ENCODE measurements around the gene ITPR3.

The ITPR3 gene

GRCh38 chr6:33610067-33610466 lies 11.1 kb upstream of the ITPR3 start:
- peak overlapping the region; percentile 80 for H3K4me2 ChIP-seq
- H3K36me3 ChIP-seq = no peaks in the 10 kb centered on the region
- peak overlapping the region; percentile 12; the same call in 1 of the 2 replicates for H3K9ac ChIP-seq
- peak overlapping the region; percentile 58 for H3K27ac ChIP-seq
- H3K9me3 ChIP-seq = peaks cover 7% of the 10 kb centered on the region; the same call in 1 of the 2 replicates
- no peaks in the 10 kb centered on the region for H3K27me3 ChIP-seq
- H3K4me3 ChIP-seq = 0 out of 2 replicates have a peak overlapping the region, but pooled peaks have one; percentile 17
- no peaks in the 10 kb centered on the region for H4K20me1 ChIP-seq
- peaks cover 68% of the 10 kb centered on the region for H3K4me1 ChIP-seq
- TF ChIP-seq Cebpa-rat (IDR thresholded peaks at IDR 0.05) = no peak

DNA sequence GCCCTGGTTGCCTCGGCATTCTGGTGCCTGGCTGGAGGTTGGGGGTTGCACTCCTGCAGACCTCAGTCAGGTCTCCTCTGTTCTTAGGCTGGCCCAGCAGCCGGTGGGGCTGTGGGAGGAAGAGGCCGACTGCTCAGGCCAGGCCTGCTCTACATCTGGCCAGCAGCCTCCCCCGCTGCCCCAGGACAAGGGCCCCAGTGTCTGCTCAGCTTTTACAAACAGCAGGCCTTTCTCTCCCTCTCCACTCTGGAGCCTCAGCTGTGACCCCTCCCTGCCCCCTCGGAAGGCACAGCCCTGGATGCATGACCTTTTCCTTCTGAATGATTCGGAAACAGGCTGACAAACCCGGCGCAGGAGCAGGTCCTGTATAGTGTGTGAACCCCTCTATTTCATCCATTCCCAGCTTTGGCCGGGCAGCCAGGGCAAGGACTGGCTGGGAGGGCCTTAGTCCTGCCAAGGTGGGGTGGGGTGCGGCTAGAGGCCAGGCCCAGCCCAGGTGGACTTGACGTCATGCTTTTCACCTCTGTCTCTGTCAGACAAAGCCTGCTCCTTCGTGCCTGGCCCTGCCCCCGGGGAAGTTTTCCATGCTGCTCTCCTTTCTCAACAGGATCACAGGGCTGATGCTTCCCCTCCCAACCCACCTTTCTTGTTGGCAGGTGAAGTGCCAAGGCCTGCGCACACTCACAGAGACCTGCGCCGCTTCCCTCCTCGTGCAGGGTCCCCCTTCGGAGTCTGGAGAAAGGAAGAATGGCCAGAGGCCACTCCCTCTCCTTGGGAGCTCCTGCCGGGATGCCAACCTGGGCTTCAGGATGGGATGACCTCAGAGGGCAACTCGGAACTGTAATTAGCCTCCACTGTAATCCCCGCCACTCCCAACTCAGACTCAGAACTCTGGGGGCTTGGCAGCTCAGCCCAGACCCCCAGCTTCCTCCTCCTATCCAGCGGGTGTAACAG lies 10.1 kb upstream of the ITPR3 start:
- Histone ChIP-seq H3K9ac (0 out of 2 replicates have a peak overlapping the region, but pooled peaks have one; percentile 34), H3K4me2 (peak overlapping the region; percentile 80), H3K36me3 (no peaks in the 10 kb centered on the region), H4K20me1 (no peaks in the 10 kb centered on the region), H3K27ac (0 out of 2 replicates have a peak overlapping the region, but pooled peaks have one; percentile 18), H3K4me1 (peaks cover 68% of the 10 kb centered on the region), H3K9me3 (peaks cover 5% of the 10 kb centered on the region; the same call in 1 of the 2 replicates), H3K27me3 (no peaks in the 10 kb centered on the region), H3K4me3 (no peak overlapping the region)
- no peak for TF ChIP-seq Cebpa-rat (IDR thresholded peaks at IDR 0.05)

GRCh38 chr6:33613146-33613794 lies 7.9 kb upstream of the ITPR3 start:
- H3K4me3 ChIP-seq = no peak overlapping the region
- TF ChIP-seq Cebpa-rat (IDR thresholded peaks at IDR 0.05) = no peak
- no peaks in the 10 kb centered on the region for H4K20me1 ChIP-seq
- H3K27ac ChIP-seq = no peak overlapping the region
- peaks cover 5% of the 10 kb centered on the region; the same call in 1 of the 2 replicates for H3K9me3 ChIP-seq
- H3K27me3 ChIP-seq = no peaks in the 10 kb centered on the region
- peaks cover 69% of the 10 kb centered on the region for H3K4me1 ChIP-seq
- H3K9ac ChIP-seq = 0 out of 2 replicates have a peak overlapping the region, but pooled peaks have one; percentile 10
- H3K36me3 ChIP-seq = no peaks in the 10 kb centered on the region
- H3K4me2 ChIP-seq = no peak overlapping the region

DNA sequence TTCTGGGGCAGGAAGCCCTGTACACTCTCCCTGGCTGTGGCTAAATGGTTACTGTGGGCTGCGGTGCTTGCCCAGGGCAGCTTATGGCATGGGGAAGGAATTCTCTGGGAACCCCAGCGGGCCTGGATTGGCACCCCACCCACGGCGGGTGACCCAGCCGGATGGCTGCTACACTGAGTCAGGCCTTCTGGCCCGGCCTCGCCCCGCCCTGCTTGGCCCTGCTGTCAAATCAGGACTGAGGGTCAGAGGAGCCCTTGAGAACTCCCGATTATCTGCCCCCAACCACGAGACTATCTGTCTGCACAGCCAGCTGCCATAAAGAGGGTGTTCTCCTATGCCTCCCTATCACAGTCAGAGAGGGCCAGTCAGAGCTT lies 7.3 kb upstream of the ITPR3 start:
- TF ChIP-seq Cebpa-rat (IDR thresholded peaks at IDR 0.05) = no peak
- H3K4me2 ChIP-seq = no peak overlapping the region
- 0 out of 2 replicates have a peak overlapping the region, but pooled peaks have one; percentile 10 for H3K9ac ChIP-seq

GRCh38 chr6:33616113-33616512 lies 5.0 kb upstream of the ITPR3 start:
- H3K4me2 ChIP-seq = no peak overlapping the region
- H3K4me1 ChIP-seq = peaks cover 57% of the 10 kb centered on the region
- no peaks in the 10 kb centered on the region for H4K20me1 ChIP-seq
- no peak overlapping the region for H3K9ac ChIP-seq
- H3K9me3 ChIP-seq = peaks cover 5% of the 10 kb centered on the region; the same call in 1 of the 2 replicates
- no peak for TF ChIP-seq Cebpa-rat (IDR thresholded peaks at IDR 0.05)
- no peaks in the 10 kb centered on the region for H3K36me3 ChIP-seq
- H3K27ac ChIP-seq = no peak overlapping the region
- H3K4me3 ChIP-seq = no peak overlapping the region
- H3K27me3 ChIP-seq = no peaks in the 10 kb centered on the region

More for the DNA sequence above, 7.3 kb upstream of the ITPR3 start:
- H3K27ac ChIP-seq = no peak overlapping the region
- no peak overlapping the region for H3K4me3 ChIP-seq
- H3K4me1 ChIP-seq = peaks cover 68% of the 10 kb centered on the region
- H4K20me1 ChIP-seq = no peaks in the 10 kb centered on the region
- no peaks in the 10 kb centered on the region for H3K36me3 ChIP-seq
- H3K9me3 ChIP-seq = peaks cover 5% of the 10 kb centered on the region; the same call in 1 of the 2 replicates
- H3K27me3 ChIP-seq = no peaks in the 10 kb centered on the region

DNA sequence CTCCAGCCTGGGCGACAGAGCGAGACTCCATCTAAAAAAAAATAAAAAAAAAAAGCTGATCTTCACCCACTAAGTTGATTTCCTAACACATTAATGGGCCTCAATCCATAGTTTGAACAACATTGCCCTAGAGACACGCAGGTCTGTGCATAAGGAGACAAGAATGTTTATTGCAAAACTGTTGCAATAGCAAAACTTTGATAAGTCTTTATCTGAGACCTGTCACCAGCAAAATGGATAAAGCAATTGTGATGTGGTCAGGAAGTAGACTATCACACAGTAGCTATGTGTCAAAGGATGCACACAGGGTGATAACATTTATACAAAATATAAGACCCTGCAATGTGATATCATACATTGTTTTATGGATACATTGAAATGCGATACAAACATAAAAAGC lies 4.2 kb upstream of the ITPR3 start:
- peaks cover 2% of the 10 kb centered on the region for H4K20me1 ChIP-seq
- H3K9ac ChIP-seq = no peak overlapping the region
- H3K9me3 ChIP-seq = peaks cover 4% of the 10 kb centered on the region; the same call in 1 of the 2 replicates
- no peaks in the 10 kb centered on the region for H3K36me3 ChIP-seq
- no peak for TF ChIP-seq Cebpa-rat (IDR thresholded peaks at IDR 0.05)
- no peak overlapping the region for H3K27ac ChIP-seq
- no peak overlapping the region for H3K4me2 ChIP-seq
- H3K4me3 ChIP-seq = no peak overlapping the region
- no peaks in the 10 kb centered on the region for H3K27me3 ChIP-seq
- peaks cover 56% of the 10 kb centered on the region for H3K4me1 ChIP-seq

- no peak for TF ChIP-seq Cebpa-rat (IDR thresholded peaks at IDR 0.05)
- H3K9ac ChIP-seq = peak overlapping the region; percentile 13; the same call in 1 of the 2 replicates
- no peaks in the 10 kb centered on the region for H3K27me3 ChIP-seq
- H3K9me3 ChIP-seq = no peaks in the 10 kb centered on the region
- 0 out of 2 replicates have a peak overlapping the region, but pooled peaks have one; percentile 7 for H3K27ac ChIP-seq
- H3K36me3 ChIP-seq = peaks cover 9% of the 10 kb centered on the region; the same call in 1 of the 2 replicates
- peak overlapping the region; percentile 94 for H3K4me2 ChIP-seq
- H3K4me1 ChIP-seq = peaks cover 58% of the 10 kb centered on the region
- no peak overlapping the region for H3K4me3 ChIP-seq
- peaks cover 25% of the 10 kb centered on the region for H4K20me1 ChIP-seq
Measured at GRCh38 chr6:33619166-33619840, 1.8 kb upstream of the ITPR3 start.

DNA sequence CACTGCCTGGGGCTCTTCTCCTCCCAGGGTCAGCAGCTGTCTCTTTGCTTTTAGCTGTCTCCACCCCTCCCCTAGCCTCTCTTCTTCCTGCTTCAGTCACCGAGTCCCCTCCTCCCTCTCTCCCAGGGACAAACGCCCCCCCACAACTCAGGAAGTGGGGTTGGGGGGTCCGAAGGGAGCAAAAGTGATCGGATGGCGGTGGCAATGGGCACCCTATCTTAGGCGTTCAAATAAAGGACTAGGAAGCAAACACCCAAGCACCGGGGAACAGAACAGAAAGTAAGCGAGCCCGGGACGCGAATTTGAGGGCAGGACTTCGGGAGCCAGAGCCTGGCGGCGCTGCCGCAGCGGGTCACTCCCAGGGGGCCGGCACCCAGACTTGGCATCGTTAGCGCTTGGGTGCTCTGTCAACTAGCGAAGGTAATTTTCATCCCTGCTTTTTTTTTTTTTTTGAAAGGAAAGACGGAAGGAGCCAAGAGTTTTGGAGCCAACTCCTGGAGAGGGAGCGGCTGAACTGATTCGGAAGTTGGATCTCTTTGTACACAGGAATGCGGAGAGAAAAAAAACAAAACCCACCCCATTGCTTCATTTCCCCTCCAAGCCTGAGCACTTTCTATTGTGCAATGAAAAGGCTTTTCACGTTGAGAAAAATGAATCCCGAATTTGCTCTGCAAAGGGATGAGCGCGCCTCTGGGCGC lies 815 bp upstream of the ITPR3 start:
- Histone ChIP-seq H3K9ac (peak overlapping the region; percentile 81), H3K4me3 (peak overlapping the region; percentile 90), H3K4me2 (peak overlapping the region; percentile 94), H4K20me1 (peaks cover 35% of the 10 kb centered on the region), H3K4me1 (peaks cover 60% of the 10 kb centered on the region), H3K27me3 (no peaks in the 10 kb centered on the region), H3K27ac (peak overlapping the region; percentile 73), H3K36me3 (peaks cover 13% of the 10 kb centered on the region; the same call in 1 of the 2 replicates), H3K9me3 (no peaks in the 10 kb centered on the region)
- TF ChIP-seq Cebpa-rat (IDR thresholded peaks at IDR 0.05) = peak; percentile 92

All from BLaER1 (cell line).